ENCODE measurements around the gene JARID2.

JARID2 gene

GRCh38 chr6:15316754-15317153 is 70.9 kb downstream of the JARID2 start:
- H3K27me3 ChIP-seq (ENCODE audit: control insufficient read depth in 3 of 3, insufficient read depth in 3 of 3, low read depth in 1 of 3, low read length in 3 of 3) = no peaks in the 10 kb centered on the region
- H4K91ac ChIP-seq (ENCODE audit: low read depth, low read length, poor library complexity) = no peak overlapping the region
- no peaks in the 10 kb centered on the region for H3K79me1 ChIP-seq (ENCODE audit: low read depth, low read length)
- no peak overlapping the region for H4K8ac ChIP-seq (ENCODE audit: low read depth, low read length)
- H2BK15ac ChIP-seq (ENCODE audit: low read length) = no peak overlapping the region
- no peak overlapping the region for H3K4me3 ChIP-seq (ENCODE audit: low read length in 2 of 2)
- no peak overlapping the region for H3K14ac ChIP-seq (ENCODE audit: low read length)
- H3K23ac ChIP-seq (ENCODE audit: low read depth, low read length, poor library complexity) = no peak overlapping the region
- no peak overlapping the region for H2AFZ ChIP-seq (ENCODE audit: low read length)
- H3K4me2 ChIP-seq (ENCODE audit: insufficient read depth, low read length, poor library complexity, severe bottlenecking) = no peak overlapping the region
- H3K4me1 ChIP-seq (ENCODE audit: control insufficient read depth in 2 of 2, insufficient read depth in 1 of 2, low read depth in 1 of 2, low read length in 2 of 2) = peaks cover 14 to 51% of the 10 kb centered on the region in 2 donors
- no peak overlapping the region for H2AK5ac ChIP-seq (ENCODE audit: low read depth, low read length)
- H3K4ac ChIP-seq (ENCODE audit: low read length) = no peak overlapping the region
- no peak overlapping the region for H3K27ac ChIP-seq (replicated peaks; ENCODE audit: low read length)
- H2BK120ac ChIP-seq (ENCODE audit: low read depth, low read length) = no peak overlapping the region
- H2BK5ac ChIP-seq (ENCODE audit: low read length) = no peak overlapping the region
- H3K9ac ChIP-seq (ENCODE audit: low read depth, low read length, poor library complexity) = no peak overlapping the region
- no peak for DNase-seq (ENCODE audit: low spot score)
- no peaks in the 10 kb centered on the region for H3K36me3 ChIP-seq (replicated peaks in 1 of 2; ENCODE audit: control insufficient read depth in 2 of 2, insufficient read depth in 2 of 2, low read length in 2 of 2)
- no peak overlapping the region for H2BK12ac ChIP-seq (ENCODE audit: low read length)
- H3K9me3 ChIP-seq (replicated peaks in 1 of 2; ENCODE audit: control insufficient read depth in 2 of 2, insufficient read depth in 1 of 2, low read depth in 1 of 2, low read length in 2 of 2) = no peaks in the 10 kb centered on the region
- no peak overlapping the region for H3K18ac ChIP-seq (ENCODE audit: low read length)

GRCh38 chr6:15317251-15317650 is 71.4 kb downstream of the JARID2 start:
- H3K27ac ChIP-seq (replicated peaks; ENCODE audit: low read length) = no peak overlapping the region
- no peak overlapping the region for H2AFZ ChIP-seq (ENCODE audit: low read length)
- H2AK5ac ChIP-seq (ENCODE audit: low read depth, low read length) = no peak overlapping the region
- no peak overlapping the region for H2BK15ac ChIP-seq (ENCODE audit: low read length)
- no peak overlapping the region for H3K9ac ChIP-seq (ENCODE audit: low read depth, low read length, poor library complexity)
- no peak overlapping the region for H3K18ac ChIP-seq (ENCODE audit: low read length)
- no peak overlapping the region for H2BK120ac ChIP-seq (ENCODE audit: low read depth, low read length)
- H3K14ac ChIP-seq (ENCODE audit: low read length) = no peak overlapping the region
- DNase-seq (ENCODE audit: low spot score) = no peak
- no peak overlapping the region for H3K4ac ChIP-seq (ENCODE audit: low read length)
- H4K91ac ChIP-seq (ENCODE audit: low read depth, low read length, poor library complexity) = no peak overlapping the region
- H3K79me1 ChIP-seq (ENCODE audit: low read depth, low read length) = no peaks in the 10 kb centered on the region
- H3K4me3 ChIP-seq (ENCODE audit: low read length in 2 of 2) = no peak overlapping the region
- no peaks in the 10 kb centered on the region for H3K36me3 ChIP-seq (replicated peaks in 1 of 2; ENCODE audit: control insufficient read depth in 2 of 2, insufficient read depth in 2 of 2, low read length in 2 of 2)
- H2BK5ac ChIP-seq (ENCODE audit: low read length) = no peak overlapping the region
- H4K8ac ChIP-seq (ENCODE audit: low read depth, low read length) = no peak overlapping the region
- H3K27me3 ChIP-seq (ENCODE audit: control insufficient read depth in 3 of 3, insufficient read depth in 3 of 3, low read depth in 1 of 3, low read length in 3 of 3) = no peaks in the 10 kb centered on the region
- H3K4me2 ChIP-seq (ENCODE audit: insufficient read depth, low read length, poor library complexity, severe bottlenecking) = no peak overlapping the region
- WGBS, 2 donors (ENCODE audit: extremely low coverage in 2 of 2, insufficient read length in 2 of 2, insufficient replicate concordance in 1 of 2) = no CpG with 5 or more reads among the region's 4 CpGs
- no peak overlapping the region for H3K23ac ChIP-seq (ENCODE audit: low read depth, low read length, poor library complexity)
- no peaks in the 10 kb centered on the region for H3K9me3 ChIP-seq (replicated peaks in 1 of 2; ENCODE audit: control insufficient read depth in 2 of 2, insufficient read depth in 1 of 2, low read depth in 1 of 2, low read length in 2 of 2)
- H3K4me1 ChIP-seq (ENCODE audit: control insufficient read depth in 2 of 2, insufficient read depth in 1 of 2, low read depth in 1 of 2, low read length in 2 of 2) = peaks cover 14 to 54% of the 10 kb centered on the region in 2 donors
- H2BK12ac ChIP-seq (ENCODE audit: low read length) = no peak overlapping the region

- Histone ChIP-seq H3K79me1 (ENCODE audit: low read depth, low read length) (peaks cover 4% of the 10 kb centered on the region), H3K4me2 (ENCODE audit: insufficient read depth, low read length, poor library complexity, severe bottlenecking) (no peak overlapping the region), H3K4ac (ENCODE audit: low read length) (no peak overlapping the region), H3K27me3 (ENCODE audit: control insufficient read depth in 3 of 3, insufficient read depth in 3 of 3, low read depth in 1 of 3, low read length in 3 of 3) (no peaks in the 10 kb centered on the region), H3K9ac (ENCODE audit: low read depth, low read length, poor library complexity) (no peak overlapping the region), H3K14ac (ENCODE audit: low read length) (no peak overlapping the region), H2BK12ac (ENCODE audit: low read length) (no peak overlapping the region), H2BK15ac (ENCODE audit: low read length) (no peak overlapping the region), H4K91ac (ENCODE audit: low read depth, low read length, poor library complexity) (no peak overlapping the region), H2AK5ac (ENCODE audit: low read depth, low read length) (no peak overlapping the region), H2BK5ac (ENCODE audit: low read length) (no peak overlapping the region), H3K9me3 (replicated peaks in 1 of 2; ENCODE audit: control insufficient read depth in 2 of 2, insufficient read depth in 1 of 2, low read depth in 1 of 2, low read length in 2 of 2) (no peaks in the 10 kb centered on the region), H4K8ac (ENCODE audit: low read depth, low read length) (no peak overlapping the region), H3K4me3 (ENCODE audit: low read length in 2 of 2) (peak overlapping the region in 1 of 2 donors; percentile 30), H3K4me1 (ENCODE audit: control insufficient read depth in 2 of 2, insufficient read depth in 1 of 2, low read depth in 1 of 2, low read length in 2 of 2) (peaks cover 14 to 47% of the 10 kb centered on the region in 2 donors), H2BK120ac (ENCODE audit: low read depth, low read length) (no peak overlapping the region), H3K18ac (ENCODE audit: low read length) (peak overlapping the region; percentile 37), H3K27ac (replicated peaks; ENCODE audit: low read length) (peak overlapping the region; percentile 12), H3K23ac (ENCODE audit: low read depth, low read length, poor library complexity) (no peak overlapping the region), H2AFZ (ENCODE audit: low read length) (peak overlapping the region; percentile 10), H3K36me3 (replicated peaks in 1 of 2; ENCODE audit: control insufficient read depth in 2 of 2, insufficient read depth in 2 of 2, low read length in 2 of 2) (no peaks in the 10 kb centered on the region)
- DNase-seq (ENCODE audit: low spot score) = peak; percentile 51
- WGBS, 2 donors (ENCODE audit: extremely low coverage in 2 of 2, insufficient read length in 2 of 2, insufficient replicate concordance in 1 of 2) = no CpG with 5 or more reads among the region's 9 CpGs
These were observed 72.3 kb downstream of the JARID2 start for GRCh38 chr6:15317934-15318902.

GRCh38 chr6:15319677-15320076 is 73.8 kb downstream of the JARID2 start:
- no peak overlapping the region for H3K4ac ChIP-seq (ENCODE audit: low read length)
- no peak overlapping the region for H2AFZ ChIP-seq (ENCODE audit: low read length)
- H2AK5ac ChIP-seq (ENCODE audit: low read depth, low read length) = no peak overlapping the region
- peaks cover 4% of the 10 kb centered on the region for H3K79me1 ChIP-seq (ENCODE audit: low read depth, low read length)
- H4K91ac ChIP-seq (ENCODE audit: low read depth, low read length, poor library complexity) = no peak overlapping the region
- no peak overlapping the region for H3K27ac ChIP-seq (replicated peaks; ENCODE audit: low read length)
- H3K9ac ChIP-seq (ENCODE audit: low read depth, low read length, poor library complexity) = no peak overlapping the region
- H3K36me3 ChIP-seq (replicated peaks in 1 of 2; ENCODE audit: control insufficient read depth in 2 of 2, insufficient read depth in 2 of 2, low read length in 2 of 2) = no peaks in the 10 kb centered on the region
- H3K4me2 ChIP-seq (ENCODE audit: insufficient read depth, low read length, poor library complexity, severe bottlenecking) = no peak overlapping the region
- H3K9me3 ChIP-seq (replicated peaks in 1 of 2; ENCODE audit: control insufficient read depth in 2 of 2, insufficient read depth in 1 of 2, low read depth in 1 of 2, low read length in 2 of 2) = no peaks in the 10 kb centered on the region
- H4K8ac ChIP-seq (ENCODE audit: low read depth, low read length) = no peak overlapping the region
- H2BK5ac ChIP-seq (ENCODE audit: low read length) = no peak overlapping the region
- DNase-seq (ENCODE audit: low spot score) = no peak
- no peak overlapping the region for H3K18ac ChIP-seq (ENCODE audit: low read length)
- peak overlapping the region in 1 of 2 donors; percentile 30 for H3K4me3 ChIP-seq (ENCODE audit: low read length in 2 of 2)
- H3K23ac ChIP-seq (ENCODE audit: low read depth, low read length, poor library complexity) = no peak overlapping the region
- no peak overlapping the region for H2BK12ac ChIP-seq (ENCODE audit: low read length)
- peaks cover 14 to 34% of the 10 kb centered on the region in 2 donors for H3K4me1 ChIP-seq (ENCODE audit: control insufficient read depth in 2 of 2, insufficient read depth in 1 of 2, low read depth in 1 of 2, low read length in 2 of 2)
- H2BK120ac ChIP-seq (ENCODE audit: low read depth, low read length) = no peak overlapping the region
- no peak overlapping the region for H2BK15ac ChIP-seq (ENCODE audit: low read length)
- no CpG with 5 or more reads among the region's 3 CpGs for WGBS, 2 donors (ENCODE audit: extremely low coverage in 2 of 2, insufficient read length in 2 of 2, insufficient replicate concordance in 1 of 2)
- no peak overlapping the region for H3K14ac ChIP-seq (ENCODE audit: low read length)
- no peaks in the 10 kb centered on the region for H3K27me3 ChIP-seq (ENCODE audit: control insufficient read depth in 3 of 3, insufficient read depth in 3 of 3, low read depth in 1 of 3, low read length in 3 of 3)

Measured in neuronal stem cell (in vitro differentiated cells).